Left lung (tissue), 10 donors: Measurements from ENCODE around the gene CENPP. TPM values are rescaled to one million over a fixed set of nuclear protein-coding genes. Genes with fewer than 3 reads are reported as not detected.
A peak's percentile ranks its signal among the peaks of the same experiment; 100 is the strongest.

Experiments used
- ATAC-seq: fragments of 200-7000 bp; cut with Tn5 transposase; one replicate; pipeline ENCODE4 v1.9.1; 2020; ENCODE audit warnings: moderate library complexity
- DNase-seq, 4 donors: peaks; one replicate each; pipeline ENCODE4 v3.0.0-alpha.2; 2013 to 2020
- H3K27ac ChIP-seq, 2 donors: fragments of 200-600 bp; sonication (generic) in 1 of 2; one replicate each; pipeline versions ENCODE4 v1.5.0 to v1.8.0; 2020 to 2021
- H3K27me3 ChIP-seq, 2 donors: fragments of 200-600 bp; sonication (generic) in 1 of 2; one replicate each; pipeline versions ENCODE4 v1.5.0 to v1.8.0; 2020 to 2021
- H3K36me3 ChIP-seq, 2 donors: fragments of 200-600 bp; sonication (generic) in 1 of 2; one replicate each; pipeline versions ENCODE4 v1.5.0 to v1.8.0; 2020 to 2021
- H3K4me1 ChIP-seq, 2 donors: fragments of 200-600 bp; one replicate each; pipeline ENCODE4 v1.8.0; 2021
- H3K4me3 ChIP-seq, 2 donors: fragments of 200-600 bp; sonication (generic) in 1 of 2; one replicate each; pipeline versions ENCODE4 v1.5.0 to v1.8.0; 2020 to 2021; ENCODE audit warnings: mild to moderate bottlenecking in 1 of 2
- H3K9me3 ChIP-seq, 2 donors: fragments of 200-600 bp; sonication (generic) in 1 of 2; one replicate each; pipeline versions ENCODE4 v1.5.0 to v1.8.0; 2020 to 2021
- intact Hi-C, 2 donors: fragments of 100-400 bp; cut with DNase I; formaldehyde crosslinking; loops; one replicate each; pipeline versions ENCODE4 v1.11.2 to v1.14.2; 2022
- polyA plus RNA-seq, 6 donors: library from polyadenylated mRNA; unstranded; fragments of 120-200 nt; gene quantifications; one replicate each; pipeline ENCODE4 v1.2.1, GENCODE V29; 2013; ENCODE audit not compliant: insufficient read length in 6 of 6
- total RNA-seq, 2 donors: library from RNA; stranded (reverse); fragmentation: NEBNext Ultra II Directional; extraction: Animal tissue kit (Norgen Biotek cat#: 25700); gene quantifications; one replicate each; pipeline ENCODE4 v1.2.1, GENCODE V29; 2021
- TF ChIP-seq, protein P1 (sequence below), 2 donors: fragments of 200-600 bp; sonication (generic) in 1 of 2; IDR thresholded peaks; one replicate each; pipeline versions ENCODE4 v1.5.0 to v1.8.0; 2021; ENCODE audit warnings: antibody characterized with exemption in 2 of 2
- donor health status: DM: no; HTN: yes; CAD: no.
- donor health status: DM: no; HTN: no; CAD: no.

Gene CENPP
- total and polyA plus RNA-seq, 8 donors = 3.2 to 9.0 (median 5.7) TPM

- TF ChIP-seq, protein P1, sequence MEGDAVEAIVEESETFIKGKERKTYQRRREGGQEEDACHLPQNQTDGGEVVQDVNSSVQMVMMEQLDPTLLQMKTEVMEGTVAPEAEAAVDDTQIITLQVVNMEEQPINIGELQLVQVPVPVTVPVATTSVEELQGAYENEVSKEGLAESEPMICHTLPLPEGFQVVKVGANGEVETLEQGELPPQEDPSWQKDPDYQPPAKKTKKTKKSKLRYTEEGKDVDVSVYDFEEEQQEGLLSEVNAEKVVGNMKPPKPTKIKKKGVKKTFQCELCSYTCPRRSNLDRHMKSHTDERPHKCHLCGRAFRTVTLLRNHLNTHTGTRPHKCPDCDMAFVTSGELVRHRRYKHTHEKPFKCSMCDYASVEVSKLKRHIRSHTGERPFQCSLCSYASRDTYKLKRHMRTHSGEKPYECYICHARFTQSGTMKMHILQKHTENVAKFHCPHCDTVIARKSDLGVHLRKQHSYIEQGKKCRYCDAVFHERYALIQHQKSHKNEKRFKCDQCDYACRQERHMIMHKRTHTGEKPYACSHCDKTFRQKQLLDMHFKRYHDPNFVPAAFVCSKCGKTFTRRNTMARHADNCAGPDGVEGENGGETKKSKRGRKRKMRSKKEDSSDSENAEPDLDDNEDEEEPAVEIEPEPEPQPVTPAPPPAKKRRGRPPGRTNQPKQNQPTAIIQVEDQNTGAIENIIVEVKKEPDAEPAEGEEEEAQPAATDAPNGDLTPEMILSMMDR (IDR thresholded peaks at IDR 0.05) = no peak
- Histone ChIP-seq H3K27me3 (no peaks in the 10 kb centered on the region), H3K36me3 (peaks cover 0 to 78% of the 10 kb centered on the region in 2 donors), H3K4me1 (peaks cover 0 to 5% of the 10 kb centered on the region in 2 donors), H3K9me3 (no peaks in the 10 kb centered on the region), H3K27ac (no peak overlapping the region), H3K4me3 (no peak overlapping the region)
- intact Hi-C loops = no loop called here
- DNase-seq (peak in 1 of 4 donors; percentile 40), ATAC-seq (no peak)
Measured at GRCh38 chr9:92655896-92656536, 330.3 kb downstream of the CENPP start.

DNA sequence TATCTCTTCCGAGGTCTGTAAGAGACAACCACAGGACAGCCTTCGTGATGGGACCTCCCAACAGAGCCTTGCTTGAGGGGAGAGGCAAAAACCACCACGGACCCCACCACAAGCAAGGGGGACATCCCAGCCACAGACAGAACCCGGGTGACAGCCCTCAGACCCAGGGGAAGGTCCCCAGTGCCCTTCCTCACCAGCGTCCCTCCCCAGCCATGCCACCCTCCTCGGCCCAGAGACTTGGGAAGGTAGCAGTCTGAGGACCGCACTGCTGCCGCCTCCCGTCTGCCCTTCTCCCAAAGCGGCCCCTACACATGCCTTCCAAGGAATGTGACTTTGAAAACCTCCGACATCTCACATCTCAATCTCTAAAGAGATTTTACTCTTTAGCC, 330.8 kb downstream of the CENPP start:
- H3K27me3 ChIP-seq = no peaks in the 10 kb centered on the region
- peaks cover 0 to 8% of the 10 kb centered on the region in 2 donors for H3K4me1 ChIP-seq
- DNase-seq (peak in 1 of 4 donors; percentile 49), ATAC-seq (no peak)
- intact Hi-C loops = no loop called here
- peaks cover 0 to 73% of the 10 kb centered on the region in 2 donors for H3K36me3 ChIP-seq
- TF ChIP-seq, protein P1 (IDR thresholded peaks at IDR 0.05) = no peak
- H3K9me3 ChIP-seq = no peaks in the 10 kb centered on the region
- H3K27ac ChIP-seq = no peak overlapping the region
- no peak overlapping the region for H3K4me3 ChIP-seq

DNA sequence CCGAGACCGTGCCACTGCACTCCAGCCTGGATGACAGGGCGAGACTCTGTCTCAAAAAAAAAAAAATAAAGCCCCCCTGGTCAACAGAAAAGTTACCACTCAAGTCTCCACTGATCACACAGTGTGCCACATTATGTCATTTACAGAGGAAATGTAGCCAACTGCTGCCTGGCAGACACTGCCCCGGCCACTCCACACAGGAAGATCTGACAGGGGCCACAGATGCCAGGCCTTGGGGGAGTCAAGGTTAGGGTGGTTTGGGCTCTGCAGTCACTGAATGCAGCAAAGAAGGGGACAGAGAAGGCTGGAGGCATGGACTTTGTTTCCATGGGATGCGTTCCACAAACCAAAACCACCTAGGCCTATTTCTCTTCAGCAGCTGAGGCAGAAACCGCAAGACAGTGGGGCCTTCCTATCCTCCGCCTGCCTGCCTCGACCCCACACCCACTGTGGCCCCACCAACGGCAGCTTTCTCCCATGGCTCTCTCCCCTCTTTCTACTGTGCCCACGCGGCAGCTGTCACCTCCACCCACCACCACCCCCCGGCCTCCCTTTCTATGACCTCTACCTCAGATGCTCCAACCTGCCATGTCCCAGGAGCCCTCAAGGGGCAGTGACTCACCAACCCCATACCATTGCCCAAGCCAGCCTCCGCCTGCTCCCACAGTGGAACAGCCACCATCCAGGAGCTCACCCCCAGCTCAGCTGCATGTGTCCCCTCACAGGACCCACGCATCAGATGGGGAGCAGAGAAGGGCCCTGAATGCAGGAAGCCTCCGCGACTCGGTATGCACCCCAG, 331.7 kb downstream of the CENPP start:
- Histone ChIP-seq H3K4me1 (peaks cover 0 to 8% of the 10 kb centered on the region in 2 donors), H3K27ac (no peak overlapping the region), H3K9me3 (no peaks in the 10 kb centered on the region), H3K36me3 (peaks cover 0 to 68% of the 10 kb centered on the region in 2 donors), H3K27me3 (no peaks in the 10 kb centered on the region), H3K4me3 (no peak overlapping the region)
- TF ChIP-seq, protein P1 (IDR thresholded peaks at IDR 0.05) = no peak
- ATAC-seq (no peak), DNase-seq (peak in 1 of 4 donors; percentile 38)
- intact Hi-C loops = no loop called here

DNA sequence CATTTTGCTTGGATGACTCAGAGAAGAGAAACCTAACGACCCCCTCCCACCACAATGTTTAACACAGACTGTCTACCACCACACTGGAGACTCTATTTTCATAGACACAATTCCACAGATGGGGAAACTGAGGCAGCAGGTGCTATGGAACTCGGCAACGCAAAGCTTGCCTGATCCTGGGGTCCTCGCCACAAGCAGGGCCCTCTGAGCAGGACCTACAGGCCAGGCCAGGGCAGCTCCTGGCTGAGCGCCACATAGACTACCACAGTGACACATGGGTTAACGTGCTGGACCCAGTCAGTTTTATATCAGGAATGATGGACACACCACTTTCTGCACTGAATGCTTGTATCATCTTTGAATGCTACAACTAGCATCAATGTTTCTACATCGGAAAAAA, 332.4 kb downstream of the CENPP start:
- Histone ChIP-seq H3K27ac (no peak overlapping the region), H3K4me1 (peaks cover 0 to 8% of the 10 kb centered on the region in 2 donors), H3K36me3 (peaks cover 0 to 61% of the 10 kb centered on the region in 2 donors), H3K4me3 (no peak overlapping the region), H3K27me3 (no peaks in the 10 kb centered on the region), H3K9me3 (no peaks in the 10 kb centered on the region)
- ATAC-seq (no peak), DNase-seq (peak in 1 of 4 donors; percentile 39)
- TF ChIP-seq, protein P1 (IDR thresholded peaks at IDR 0.05) = no peak
- intact Hi-C loops = no loop called here

DNA sequence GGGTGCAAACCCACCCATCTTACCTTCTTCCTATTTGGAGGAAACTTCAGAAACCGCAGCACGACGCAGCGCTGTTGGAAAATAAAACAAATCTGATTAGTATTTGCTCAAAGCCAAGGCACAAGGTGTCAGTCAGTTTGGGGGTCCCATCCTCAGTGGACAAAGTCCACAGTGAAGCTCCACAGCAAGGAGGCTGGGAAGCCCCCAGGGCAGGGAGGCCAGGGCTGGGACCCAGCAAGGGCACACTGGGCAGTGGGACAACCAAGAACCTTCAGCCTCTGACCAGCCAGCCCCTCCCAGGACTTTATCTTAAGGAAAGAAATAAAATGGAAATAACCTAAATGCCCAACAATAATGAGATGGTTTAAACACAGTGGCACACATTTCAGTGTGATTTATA, 332.9 kb downstream of the CENPP start:
- DNase-seq (peak in 1 of 4 donors; percentile 49), ATAC-seq (no peak)
- Histone ChIP-seq H3K4me3 (no peak overlapping the region), H3K36me3 (peaks cover 0 to 57% of the 10 kb centered on the region in 2 donors), H3K4me1 (peaks cover 0 to 8% of the 10 kb centered on the region in 2 donors), H3K27ac (no peak overlapping the region), H3K9me3 (no peaks in the 10 kb centered on the region), H3K27me3 (no peaks in the 10 kb centered on the region)
- intact Hi-C loops = no loop called here
- TF ChIP-seq, protein P1 (IDR thresholded peaks at IDR 0.05) = no peak
